Ovary (tissue), 9 donors: Measurements from ENCODE around the gene KIZ. TPM values are rescaled to one million over a fixed set of nuclear protein-coding genes. Genes with fewer than 3 reads are reported as not detected.

ENCODE experiments used
- DNase-seq, 5 donors: peaks; one replicate each; pipeline ENCODE4 v3.0.0-alpha.2; 2019 to 2020
- H3K27ac ChIP-seq, 2 donors: fragments of 200-600 bp; one replicate each; pipeline versions ENCODE4 v1.5.1 to v1.8.0; 2019 to 2022
- H3K27me3 ChIP-seq: fragments of 200-600 bp; one replicate; pipeline ENCODE4 v1.8.0; 2022
- H3K36me3 ChIP-seq: fragments of 200-600 bp; sonication (generic); one replicate; pipeline ENCODE4 v1.5.1; 2019
- H3K4me1 ChIP-seq: one replicate; pipeline ENCODE4 v1.8.1; 2013; ENCODE audit warnings: mild to moderate bottlenecking, moderate library complexity; ENCODE audit not compliant: insufficient read depth
- H3K4me3 ChIP-seq: fragments of 200-600 bp; sonication (generic); one replicate; pipeline ENCODE4 v1.5.1; 2017
- H3K9me3 ChIP-seq, 2 donors: fragments of 200-600 bp in 1 of 2; sonication (generic) in 1 of 2; one replicate each; pipeline versions ENCODE4 v1.5.1 to v1.8.1; 2013 to 2019; ENCODE audit warnings: mild to moderate bottlenecking in 1 of 2, moderate library complexity in 1 of 2
- CTCF ChIP-seq, 3 donors: fragments of 450-650 bp in 2 of 3; fragments of 200-600 bp in 1 of 3; IDR thresholded peaks; one replicate each; pipeline versions ENCODE4 v1.5.1 to v1.8.0; 2016 to 2022; ENCODE audit warnings: antibody characterized with exemption in 3 of 3, mild to moderate bottlenecking in 1 of 3
- EP300 ChIP-seq: sonication (generic); formaldehyde crosslinking; IDR thresholded peaks from one replicate; pipeline ENCODE4 v1.6.1; 2017; ENCODE audit warnings: antibody characterized with exemption
- POLR2A ChIP-seq: fragments of 450-650 bp; IDR thresholded peaks from one replicate; pipeline ENCODE4 v1.6.1; 2017; ENCODE audit warnings: antibody characterized with exemption, mild to moderate bottlenecking, moderate library complexity
- WGBS, 3 donors: extraction: QIAGEN DNeasy Blood & Tissue Kit in 1 of 3; methylation state at CpG; one replicate each; pipeline versions ENCODE4 v1.1.5 to v1.1.7; 2013 to 2017; 5-methylcytosine and 5-hydroxymethylcytosine counted together
- intact Hi-C, 4 donors: fragments of 100-400 bp; cut with DNase I; formaldehyde crosslinking; loops; one replicate each; pipeline versions ENCODE4 v1.11.0 to v1.15.1; 2022 to 2023
- polyA plus RNA-seq, 2 donors: library from polyadenylated mRNA; stranded (reverse); fragments of 200-250 nt in 1 of 2; fragments of 350-450 nt in 1 of 2; fragmentation: Illumina TruSeq in 1 of 2; extraction: RNeasy Lipid Tissue Mini Kit (QIAGEN cat#74804) in 1 of 2; gene quantifications; one replicate each; pipeline ENCODE4 v1.2.3, GENCODE V29; 2013 to 2014
- total RNA-seq, 7 donors: library from RNA; depleted of rRNA in 2 of 7; stranded (reverse); fragments of >200 nt in 2 of 7; fragmentation: NEBNext Ultra II Directional in 3 of 7; extraction: Animal tissue kit (Norgen Biotek cat#: 25700) in 3 of 7; gene quantifications; one replicate each; pipeline versions ENCODE4 v1.1.0 to v1.2.4, GENCODE V29; 2016 to 2023
- donor health status: DM: no; HTN: no; CAD: no; lungs with moderate emphysema.
- donor health status: DM: no; HTN: no; CAD: no.
- donor health status: Bipolar disorder and iron deficiency.
- donor health status: DM: yes; HTN: yes; CAD: no.
- donor health status: DM: no; HTN: no; CAD: no.
- donor health status: DM: yes; HTN: yes; CAD: no.

Gene KIZ
- total and polyA plus RNA-seq, 9 donors: 20.5 to 59.5 (median 42.1) TPM

- Histone ChIP-seq H3K27me3 (no peaks in the 10 kb centered on the region), H3K4me3 (no peak overlapping the region), H3K4me1 (no peaks in the 10 kb centered on the region), H3K27ac (no peak overlapping the region), H3K36me3 (no peaks in the 10 kb centered on the region), H3K9me3 (no peaks in the 10 kb centered on the region)
- 84 to 86% (median 85%) methylated on average over 8 of the region's 8 CpGs for WGBS, 3 donors
- TF ChIP-seq POLR2A: no peak
- no peak for TF ChIP-seq EP300
- TF ChIP-seq CTCF (IDR thresholded peaks at IDR 0.05): no peak
- no peak for DNase-seq
- intact Hi-C loops: no loop called here
Observed at GRCh38 chr20:21273755-21274386, 148.0 kb downstream of the KIZ start.

DNA sequence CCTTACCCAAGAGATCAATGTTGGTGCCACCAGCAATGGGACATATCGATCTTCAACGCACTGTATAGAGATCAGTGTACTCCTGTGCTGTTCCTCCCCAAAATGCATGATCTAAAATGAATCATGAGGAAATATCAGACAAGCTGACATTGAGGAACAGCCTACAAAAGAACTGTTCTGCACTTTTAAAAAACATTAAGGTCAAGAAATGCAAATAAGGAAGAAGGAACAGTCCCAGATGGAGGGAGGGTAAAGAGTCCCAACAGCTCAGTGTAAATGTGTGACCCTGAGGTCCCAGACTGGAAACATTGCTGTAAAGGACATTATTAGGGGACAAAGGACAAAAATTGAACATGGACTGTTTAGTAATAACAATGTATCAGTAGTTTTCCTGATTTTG lies 152.9 kb downstream of the KIZ start:
- 89 to 97% (median 89%) methylated on average over 2 of the region's 2 CpGs for WGBS, 3 donors
- intact Hi-C loops: no loop called here
- TF ChIP-seq CTCF (IDR thresholded peaks at IDR 0.05) (no peak), POLR2A (no peak), EP300 (no peak)
- H3K4me1 ChIP-seq: no peaks in the 10 kb centered on the region
- H3K27ac ChIP-seq: no peak overlapping the region
- H3K9me3 ChIP-seq: no peaks in the 10 kb centered on the region
- H3K4me3 ChIP-seq: no peak overlapping the region
- DNase-seq: no peak
- H3K36me3 ChIP-seq: no peaks in the 10 kb centered on the region
- H3K27me3 ChIP-seq: no peaks in the 10 kb centered on the region

GRCh38 chr20:21279706-21280521 lies 154.0 kb downstream of the KIZ start:
- H3K36me3 ChIP-seq: no peaks in the 10 kb centered on the region
- intact Hi-C loops: no loop called here
- H3K27ac ChIP-seq: no peak overlapping the region
- H3K4me1 ChIP-seq: no peaks in the 10 kb centered on the region
- no peaks in the 10 kb centered on the region for H3K9me3 ChIP-seq
- DNase-seq: no peak
- H3K4me3 ChIP-seq: no peak overlapping the region
- H3K27me3 ChIP-seq: no peaks in the 10 kb centered on the region
- 50 to 61% (median 50%) methylated on average over 7 of the region's 7 CpGs for WGBS, 3 donors
- TF ChIP-seq POLR2A (no peak), CTCF (IDR thresholded peaks at IDR 0.05) (no peak), EP300 (no peak)

DNA sequence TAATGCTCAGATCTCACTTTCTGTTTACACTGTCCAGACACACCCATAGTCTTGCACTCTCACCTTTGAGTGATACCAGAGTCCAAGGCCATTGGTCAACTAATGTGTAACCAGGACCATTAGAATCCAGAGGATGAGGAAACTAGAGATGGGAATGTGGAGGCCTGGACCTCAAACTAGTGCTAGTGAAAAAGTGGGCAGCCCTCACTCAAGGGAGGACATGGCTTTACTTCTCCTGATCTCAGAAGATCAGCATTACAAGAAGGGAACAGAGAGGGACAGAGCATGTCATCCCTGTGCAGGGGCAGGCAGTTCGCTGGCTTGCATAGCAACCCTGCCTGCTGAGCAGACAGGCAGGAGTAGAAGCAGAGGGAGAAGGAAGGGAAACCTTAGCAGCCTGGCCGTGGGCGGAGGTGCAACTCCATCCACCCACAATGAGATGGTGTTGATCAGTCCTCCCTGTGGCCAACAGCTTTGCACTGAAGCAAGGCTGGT lies 154.7 kb downstream of the KIZ start:
- DNase-seq: no peak
- Histone ChIP-seq H3K4me1 (no peaks in the 10 kb centered on the region), H3K27ac (no peak overlapping the region), H3K36me3 (no peaks in the 10 kb centered on the region), H3K4me3 (no peak overlapping the region), H3K27me3 (no peaks in the 10 kb centered on the region), H3K9me3 (no peaks in the 10 kb centered on the region)
- 57 to 66% (median 63%) methylated on average over 3 of the region's 3 CpGs for WGBS, 3 donors
- intact Hi-C loops: no loop called here
- TF ChIP-seq POLR2A (no peak), CTCF (IDR thresholded peaks at IDR 0.05) (no peak), EP300 (no peak)
